Adrenal gland (tissue), 12 donors: ENCODE results near the gene ARSI. TPM values are rescaled to one million over a fixed set of nuclear protein-coding genes. Genes with fewer than 3 reads are reported as not detected.

Source experiments
- DNase-seq, 7 donors: peaks; one replicate each; pipeline ENCODE4 v3.0.0-alpha.2; 2019 to 2020
- H3K27ac ChIP-seq, 5 donors: fragments of 200-600 bp; sonication (generic) in 4 of 5; 1 replicate in 3 of 5; 2 replicates in 2 of 5; pipeline versions ENCODE4 v1.5.1 to v1.8.0; 2016 to 2020; ENCODE audit warnings: mild to moderate bottlenecking in 1 of 5
- H3K27me3 ChIP-seq: fragments of 200-600 bp; 2 replicates; pipeline ENCODE4 v1.8.0; 2021
- H3K36me3 ChIP-seq, 2 donors: fragments of 200-600 bp; replicated peaks in 1 of 2; 1 replicate in 1 of 2; 2 replicates in 1 of 2; pipeline versions ENCODE4 v1.5.1 to v1.8.0; 2018 to 2022
- H3K4me1 ChIP-seq, 2 donors: fragments of 200-600 bp; replicated peaks in 1 of 2; 1 replicate in 1 of 2; 2 replicates in 1 of 2; pipeline versions ENCODE4 v1.5.1 to v1.8.0; 2018 to 2021
- H3K4me3 ChIP-seq, 4 donors: fragments of 200-600 bp; sonication (generic) in 3 of 4; one replicate each; pipeline ENCODE4 v1.5.1; 2016 to 2018
- H3K9me3 ChIP-seq, 3 donors: fragments of 200-600 bp; sonication (generic) in 1 of 3; replicated peaks in 1 of 3; 1 replicate in 2 of 3; 2 replicates in 1 of 3; pipeline versions ENCODE4 v1.5.1 to v1.8.0; 2016 to 2021
- CTCF ChIP-seq, 6 experiments: fragments of 450-650 bp in 4 of 6; fragments of 200-600 bp in 2 of 6; sonication (generic) in 1 of 6; IDR thresholded peaks; 1 replicate in 5 of 6; 2 replicates in 1 of 6; pipeline versions ENCODE4 v1.5.1 to v1.8.0; 2016 to 2021; ENCODE audit warnings: antibody characterized with exemption in 6 of 6, mild to moderate bottlenecking in 2 of 6, moderate library complexity in 1 of 6
- POLR2A ChIP-seq, 2 donors: fragments of 450-650 bp; IDR thresholded peaks; one replicate each; pipeline ENCODE4 v1.6.1; 2017; ENCODE audit warnings: antibody characterized with exemption in 2 of 2, mild to moderate bottlenecking in 2 of 2, moderate library complexity in 1 of 2
- WGBS, 4 donors: extraction: QIAGEN DNeasy Blood & Tissue Kit in 2 of 4; methylation state at CpG; one replicate each; pipeline versions ENCODE4 v1.1.5 to v1.1.7; 2013 to 2017; 5-methylcytosine and 5-hydroxymethylcytosine counted together
- intact Hi-C, 2 donors: fragments of 100-400 bp; cut with DNase I; formaldehyde crosslinking; loops; one replicate each; pipeline versions ENCODE4 v1.14.1 to v1.15.0; 2022 to 2023
- polyA plus RNA-seq, 3 donors: library from polyadenylated mRNA; stranded (reverse); fragments of 200-250 nt in 2 of 3; fragments of 350-450 nt in 1 of 3; fragmentation: Illumina TruSeq in 1 of 3; extraction: RNeasy Lipid Tissue Mini Kit (QIAGEN cat#74804) in 1 of 3; gene quantifications; one replicate each; pipeline ENCODE4 v1.2.3, GENCODE V29; 2013 to 2014
- total RNA-seq, 9 donors: library from RNA; depleted of rRNA in 4 of 9; stranded (reverse); fragments of >200 nt in 4 of 9; fragments of 120-200 nt in 1 of 9; fragmentation: NEBNext Ultra II Directional in 1 of 9; extraction: Animal tissue kit (Norgen Biotek cat#: 25700) in 1 of 9; gene quantifications; one replicate each; pipeline versions ENCODE4 v1.1.0 to v1.2.4, GENCODE V29; 2013 to 2023
- donor health status: healthy with polysubstance abuse.
- donor health status: Bipolar disorder and iron deficiency.
- donor health status: DM: yes; HTN: yes; CAD: no.
- donor health status: DM: no; HTN: no; CAD: no.
- donor health status: DM: no; HTN: no; CAD: no.
- donor health status: DM: yes; HTN: yes; CAD: no.

The ARSI gene
- total and polyA plus RNA-seq, 12 donors = 0.12 to 0.96 (median 0.39) TPM; not detected in 2

- H3K4me3 ChIP-seq = no peak overlapping the region
- H3K36me3 ChIP-seq = no peaks in the 10 kb centered on the region
- no peak overlapping the region for H3K27ac ChIP-seq
- no peak for TF ChIP-seq POLR2A (IDR thresholded peaks at IDR 0.05)
- TF ChIP-seq CTCF (IDR thresholded peaks at IDR 0.05) = no peak
- peaks cover 5 to 8% of the 10 kb centered on the region in 2 donors for H3K4me1 ChIP-seq
- WGBS, 4 donors = 77 to 80% (median 78%) methylated on average over 9 of the region's 9 CpGs
- intact Hi-C loops = loop anchor here in 1 of 2 donors (10.0 kb wide), 1 partner anchor 183 kb away; the partner anchor contains the start of gene CDX1
- H3K9me3 ChIP-seq = no peaks in the 10 kb centered on the region
- no peaks in the 10 kb centered on the region for H3K27me3 ChIP-seq
- DNase-seq = no peak
Measured at GRCh38 chr5:150347451-150347850, 44.7 kb upstream of the ARSI start.

- Histone ChIP-seq H3K27me3 (no peaks in the 10 kb centered on the region), H3K27ac (no peak overlapping the region), H3K4me3 (no peak overlapping the region), H3K4me1 (peaks cover 5 to 8% of the 10 kb centered on the region in 2 donors), H3K36me3 (no peaks in the 10 kb centered on the region), H3K9me3 (no peaks in the 10 kb centered on the region)
- no peak for DNase-seq
- intact Hi-C loops = loop anchor here in 1 of 2 donors (10.0 kb wide), 1 partner anchor 182 kb away; the partner anchor contains the start of gene CDX1
- TF ChIP-seq POLR2A (IDR thresholded peaks at IDR 0.05) = no peak
- no peak for TF ChIP-seq CTCF (IDR thresholded peaks at IDR 0.05)
- 80 to 94% (median 88%) methylated on average over 2 of the region's 2 CpGs for WGBS, 4 donors
Measured at GRCh38 chr5:150347003-150347402, 44.3 kb upstream of the ARSI start.

- H3K4me1 ChIP-seq = peaks cover 5 to 8% of the 10 kb centered on the region in 2 donors
- 90 to 93% (median 93%) methylated on average over 6 of the region's 6 CpGs for WGBS, 4 donors
- no peak for TF ChIP-seq POLR2A (IDR thresholded peaks at IDR 0.05)
Measured at GRCh38 chr5:150346592-150346991, 43.9 kb upstream of the ARSI start.

GRCh38 chr5:150345716-150346115, 43.0 kb upstream of the ARSI start:
- TF ChIP-seq CTCF (IDR thresholded peaks at IDR 0.05) (no peak), POLR2A (IDR thresholded peaks at IDR 0.05) (no peak)
- WGBS, 4 donors = 86 to 95% (median 90%) methylated on average over 5 of the region's 5 CpGs
- H3K36me3 ChIP-seq = no peaks in the 10 kb centered on the region
- H3K27me3 ChIP-seq = no peaks in the 10 kb centered on the region
- DNase-seq = no peak
- no peak overlapping the region for H3K4me3 ChIP-seq
- H3K9me3 ChIP-seq = no peaks in the 10 kb centered on the region
- no peak overlapping the region for H3K27ac ChIP-seq
- H3K4me1 ChIP-seq = peaks cover 1 to 4% of the 10 kb centered on the region in 2 donors
- intact Hi-C loops = loop anchor here in 1 of 2 donors (10.0 kb wide), 1 partner anchor 181 kb away; the partner anchor contains the start of gene CDX1

More at GRCh38 chr5:150346592-150346991, 43.9 kb upstream of the ARSI start:
- Histone ChIP-seq H3K9me3 (no peaks in the 10 kb centered on the region), H3K4me3 (no peak overlapping the region), H3K27me3 (no peaks in the 10 kb centered on the region), H3K36me3 (no peaks in the 10 kb centered on the region), H3K27ac (no peak overlapping the region)
- intact Hi-C loops = loop anchor here in 1 of 2 donors (10.0 kb wide), 1 partner anchor 182 kb away; the partner anchor contains the start of gene CDX1
- no peak for DNase-seq
